IPS-15b (cell line): ENCODE data around the gene KIF24.
"Not testable (repeated sequence)": the region's sequence is repeated elsewhere in the genome, so short reads cannot be mapped to it uniquely, and the experiment has no call there.

Source experiments
- H3K27me3 ChIP-seq: one replicate; pipeline ENCODE4 v1.6.1; 2013; ENCODE audit warnings: low read length; ENCODE audit not compliant: control insufficient read depth, insufficient read depth
- H3K36me3 ChIP-seq: one replicate; pipeline ENCODE4 v1.6.1; 2013; ENCODE audit warnings: low read length; ENCODE audit not compliant: control insufficient read depth, insufficient read depth
- H3K4me1 ChIP-seq: one replicate; pipeline ENCODE4 v1.6.1; 2013; ENCODE audit warnings: mild to moderate bottlenecking, low read length; ENCODE audit not compliant: control insufficient read depth, insufficient read depth
- H3K4me3 ChIP-seq: one replicate; pipeline ENCODE4 v1.5.1; 2013; ENCODE audit warnings: low read depth, low read length
- H3K9ac ChIP-seq: one replicate; pipeline ENCODE4 v1.6.1; 2013; ENCODE audit warnings: low read depth, mild to moderate bottlenecking, low read length
- H3K9me3 ChIP-seq: one replicate; pipeline ENCODE4 v1.6.1; 2013; ENCODE audit warnings: mild to moderate bottlenecking, low read length; ENCODE audit not compliant: control insufficient read depth, insufficient read depth

Gene KIF24

DNA sequence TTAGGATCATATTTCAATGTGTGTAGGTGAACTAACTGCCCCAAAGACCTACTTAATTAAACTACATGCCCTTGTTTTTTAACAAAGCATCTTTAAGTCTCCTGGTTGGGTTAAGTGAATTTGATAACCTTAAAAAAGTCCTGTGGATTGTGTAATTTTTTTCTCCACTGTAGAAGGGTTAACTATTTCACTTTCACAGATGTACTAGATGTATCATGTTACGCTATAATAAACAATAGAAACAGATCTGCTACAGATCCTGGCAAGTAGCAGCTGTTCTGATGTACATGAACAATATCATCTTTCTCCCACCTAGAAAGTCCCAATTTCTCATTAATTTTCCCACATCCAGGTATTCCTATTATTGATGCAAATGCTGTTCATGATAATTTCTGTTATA, 18.9 kb downstream of the KIF24 start:
- Histone ChIP-seq H3K4me3 (no peak overlapping the region), H3K9ac (no peak overlapping the region), H3K4me1 (no peaks in the 10 kb centered on the region)

DNA sequence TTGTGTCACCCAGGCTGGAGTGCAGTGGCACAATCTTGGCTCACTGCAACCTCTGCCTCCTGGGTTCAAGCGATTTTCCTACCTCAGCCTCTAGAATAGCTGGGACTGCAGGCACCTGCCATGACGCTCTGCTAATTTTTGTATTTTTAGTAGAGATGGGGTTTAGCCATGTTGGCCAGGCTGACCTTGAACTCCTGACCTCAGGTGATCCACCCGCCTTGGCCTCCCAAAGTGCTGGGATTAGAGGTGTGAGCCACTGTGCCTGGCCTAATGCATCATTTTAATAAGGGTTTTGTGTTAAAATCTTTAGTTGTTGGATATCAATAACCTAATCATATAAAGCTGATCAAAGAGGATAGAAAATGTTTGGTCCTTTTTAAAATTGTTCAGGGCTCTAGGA, 20.8 kb downstream of the KIF24 start:
- not testable (repeated sequence) for H3K4me1 ChIP-seq, H3K9ac ChIP-seq, H3K36me3 ChIP-seq, H3K27me3 ChIP-seq, H3K4me3 ChIP-seq, H3K9me3 ChIP-seq

More for the DNA sequence above, 18.9 kb downstream of the KIF24 start:
- no peaks in the 10 kb centered on the region for H3K27me3 ChIP-seq
- H3K9me3 ChIP-seq, result no peaks in the 10 kb centered on the region
- no peaks in the 10 kb centered on the region for H3K36me3 ChIP-seq

DNA sequence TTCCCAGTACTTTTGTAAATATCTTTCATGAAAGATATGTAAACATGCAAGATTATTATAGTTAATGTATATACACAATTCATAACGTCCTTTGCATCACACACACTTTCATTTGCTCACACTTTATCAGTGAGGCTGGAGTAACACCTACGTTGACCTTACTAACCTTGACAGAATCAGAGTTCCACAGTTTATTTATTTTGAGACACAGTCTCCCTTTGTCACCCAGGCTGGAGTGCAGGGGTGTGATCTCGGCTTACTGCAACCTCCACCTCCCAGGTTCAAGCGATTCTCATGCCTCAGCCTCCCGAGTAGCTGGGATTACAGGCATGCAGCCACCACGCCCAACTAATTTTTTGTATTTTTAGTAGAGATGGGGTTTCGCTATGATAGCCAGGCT, 28.0 kb downstream of the KIF24 start:
- H3K27me3 ChIP-seq, H3K4me3 ChIP-seq, H3K9ac ChIP-seq, H3K36me3 ChIP-seq, H3K9me3 ChIP-seq, H3K4me1 ChIP-seq: not testable (repeated sequence)

DNA sequence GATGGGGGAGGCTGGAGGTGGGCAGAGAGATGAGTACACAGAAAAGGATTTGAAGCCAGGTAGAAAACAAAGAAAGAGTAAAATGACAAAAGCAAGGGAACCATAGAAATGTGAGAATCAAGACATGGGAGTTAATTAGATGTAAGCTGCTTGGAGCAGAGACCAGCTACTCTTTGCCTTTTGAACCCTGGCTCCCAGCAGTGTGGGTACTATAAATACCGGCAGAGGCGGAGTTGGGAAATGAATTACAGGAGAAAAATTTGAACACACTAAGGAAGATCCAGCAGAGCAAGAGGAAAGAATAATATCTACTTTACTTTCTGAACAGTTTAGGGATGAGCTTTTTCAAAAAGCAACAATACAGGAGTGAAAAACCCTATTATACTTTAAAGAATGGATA, 36.5 kb downstream of the KIF24 start:
- no peaks in the 10 kb centered on the region for H3K9me3 ChIP-seq
- H3K36me3 ChIP-seq, result no peaks in the 10 kb centered on the region
- no peak overlapping the region for H3K9ac ChIP-seq
- H3K4me1 ChIP-seq, result no peaks in the 10 kb centered on the region
- H3K27me3 ChIP-seq, result no peaks in the 10 kb centered on the region
- H3K4me3 ChIP-seq, result no peak overlapping the region

DNA sequence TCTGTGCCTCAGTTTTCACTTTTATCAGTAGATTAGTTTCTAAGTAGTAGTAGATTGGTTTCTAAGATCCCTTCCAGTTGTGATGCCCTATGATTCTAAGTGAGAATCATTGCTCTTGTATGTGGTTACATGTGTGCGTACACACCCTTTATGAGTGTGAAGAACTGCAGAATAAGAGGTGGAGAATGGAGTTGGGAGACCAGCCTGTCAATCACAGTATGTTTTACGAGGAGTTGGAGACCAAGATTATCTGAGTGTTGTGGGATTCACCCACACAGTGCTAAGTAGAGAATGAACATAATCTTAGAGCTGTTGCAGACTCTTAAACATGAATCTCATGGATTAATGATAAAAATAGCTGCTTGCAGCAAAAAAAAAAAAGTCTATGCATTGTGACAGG, 37.6 kb downstream of the KIF24 start:
- H3K27me3 ChIP-seq, result no peaks in the 10 kb centered on the region
- H3K4me1 ChIP-seq, result no peaks in the 10 kb centered on the region
- H3K4me3 ChIP-seq, result no peak overlapping the region
- no peaks in the 10 kb centered on the region for H3K9me3 ChIP-seq
- H3K36me3 ChIP-seq, result no peaks in the 10 kb centered on the region
- H3K9ac ChIP-seq, result no peak overlapping the region

DNA sequence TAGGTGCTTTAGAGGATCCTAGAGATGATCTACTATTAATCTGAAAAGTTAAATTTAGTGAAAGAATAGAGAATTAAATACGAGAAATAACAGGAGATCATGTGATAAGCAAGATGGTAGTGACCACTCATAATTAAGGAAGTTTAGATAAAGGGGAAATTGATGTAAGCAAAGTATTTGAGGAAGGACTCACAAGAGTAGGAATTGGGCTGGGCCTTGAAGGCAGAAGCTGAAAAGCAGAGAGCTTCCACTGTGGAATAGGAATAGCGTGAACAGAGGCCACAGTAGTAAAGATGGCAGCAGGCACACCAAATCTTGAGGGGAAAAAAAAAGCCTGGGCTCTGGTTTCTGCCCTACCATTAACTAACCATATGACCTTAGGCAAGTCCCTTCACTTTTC, 38.0 kb downstream of the KIF24 start:
- Histone ChIP-seq H3K27me3 (no peaks in the 10 kb centered on the region), H3K9ac (no peak overlapping the region), H3K4me1 (no peaks in the 10 kb centered on the region), H3K36me3 (no peaks in the 10 kb centered on the region), H3K4me3 (no peak overlapping the region), H3K9me3 (no peaks in the 10 kb centered on the region)

DNA sequence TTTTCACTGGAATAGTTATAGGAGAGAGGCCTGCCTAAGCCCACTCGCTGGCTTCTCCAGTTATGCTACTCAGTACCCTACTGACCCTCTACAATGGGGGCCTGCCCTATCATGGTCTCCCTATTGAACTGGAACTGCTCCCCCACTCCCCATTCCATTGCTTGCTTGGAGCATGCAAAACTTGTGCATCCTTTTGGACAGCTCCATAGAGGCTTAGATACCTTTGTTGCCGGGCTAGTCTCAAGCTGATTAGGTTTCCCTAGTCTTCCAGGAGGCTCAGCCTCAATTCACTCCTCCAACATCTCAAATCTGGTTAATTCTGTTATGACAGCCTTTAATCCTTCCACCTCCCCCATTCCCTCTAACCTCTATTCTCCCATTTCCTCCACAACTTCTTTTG, 39.9 kb downstream of the KIF24 start:
- Histone ChIP-seq H3K4me3 (no peak overlapping the region), H3K27me3 (no peaks in the 10 kb centered on the region), H3K9me3 (no peaks in the 10 kb centered on the region)

DNA sequence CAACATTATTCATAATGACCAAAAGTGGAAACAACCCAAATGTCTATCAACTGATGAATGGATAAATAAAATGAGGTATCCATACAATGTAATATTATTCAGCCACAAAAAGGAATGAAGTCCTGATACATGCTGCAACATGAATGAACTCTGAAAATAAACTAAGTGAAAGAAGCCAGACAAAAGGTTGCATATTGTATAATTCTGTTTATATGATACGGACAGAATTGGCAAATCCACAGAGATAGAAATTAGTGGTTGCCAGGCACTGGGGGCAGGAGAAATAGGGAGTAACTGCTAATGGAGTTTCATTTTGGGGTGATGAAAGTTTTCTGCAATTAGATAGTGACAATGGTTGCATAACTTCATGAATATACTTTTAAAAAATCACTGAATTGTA, 47.0 kb downstream of the KIF24 start:
- Histone ChIP-seq H3K36me3 (no peaks in the 10 kb centered on the region), H3K9ac (no peak overlapping the region), H3K4me3 (no peak overlapping the region), H3K9me3 (no peaks in the 10 kb centered on the region), H3K27me3 (no peaks in the 10 kb centered on the region), H3K4me1 (no peaks in the 10 kb centered on the region)

More for the DNA sequence above, 39.9 kb downstream of the KIF24 start:
- no peak overlapping the region for H3K9ac ChIP-seq
- H3K4me1 ChIP-seq, result no peaks in the 10 kb centered on the region
- H3K36me3 ChIP-seq, result no peaks in the 10 kb centered on the region

DNA sequence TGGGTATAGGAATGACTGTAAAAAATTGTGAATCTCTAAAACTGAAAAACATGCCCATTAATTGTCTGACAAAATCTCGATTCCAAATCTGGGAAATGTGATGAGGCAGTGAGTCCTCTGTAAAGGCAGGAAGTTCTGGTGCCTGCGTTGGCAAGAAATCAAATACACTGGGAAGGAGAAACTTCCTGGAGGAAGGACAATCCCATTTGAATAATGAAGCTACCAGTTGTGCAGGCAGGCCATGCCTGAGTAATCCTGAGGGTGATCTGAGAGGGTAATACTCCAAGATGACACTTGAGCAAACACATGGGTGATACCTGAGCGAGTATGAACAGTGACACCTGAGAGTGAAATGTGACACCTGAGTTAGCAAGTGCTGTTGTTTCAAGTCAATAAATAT, 49.7 kb downstream of the KIF24 start:
- Histone ChIP-seq H3K4me3 (no peak overlapping the region), H3K9me3 (no peaks in the 10 kb centered on the region), H3K36me3 (no peaks in the 10 kb centered on the region), H3K27me3 (no peaks in the 10 kb centered on the region), H3K4me1 (no peaks in the 10 kb centered on the region), H3K9ac (no peak overlapping the region)
